ENCODE measurements around the gene SPATA16. TPM values are rescaled to one million over a fixed set of nuclear protein-coding genes. Genes with fewer than 3 reads are reported as not detected.
"Not testable (repeated sequence)": the region's sequence is repeated elsewhere in the genome, so short reads cannot be mapped to it uniquely, and the experiment has no call there.

SPATA16 gene
- total RNA-seq, 1 donor from 2014 or later, result not detected

DNA sequence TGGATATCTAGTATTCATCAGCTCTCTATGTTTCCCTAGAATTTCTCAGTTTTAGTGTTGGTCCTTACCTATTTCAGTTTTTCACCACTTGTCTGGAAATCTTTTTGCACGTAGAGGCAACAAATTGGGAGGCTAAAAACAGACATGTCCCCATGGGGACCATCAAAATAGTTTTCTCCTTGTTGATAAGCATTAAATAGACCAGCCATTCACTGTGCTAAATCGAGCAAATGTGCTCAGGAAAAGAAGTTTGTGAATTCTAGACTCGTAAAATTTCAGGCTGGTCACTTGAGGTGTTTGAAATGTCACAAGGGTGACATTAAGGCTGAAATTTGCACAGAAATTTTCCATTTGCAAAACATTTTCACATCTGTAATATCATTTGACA is 102.6 kb downstream of the SPATA16 start:
- Mint-ChIP-seq H3K4me3 (no peak overlapping the region), H3K27ac (no peak overlapping the region)
- intact Hi-C loops (cut with micrococcal nuclease), result no loop called here

DNA sequence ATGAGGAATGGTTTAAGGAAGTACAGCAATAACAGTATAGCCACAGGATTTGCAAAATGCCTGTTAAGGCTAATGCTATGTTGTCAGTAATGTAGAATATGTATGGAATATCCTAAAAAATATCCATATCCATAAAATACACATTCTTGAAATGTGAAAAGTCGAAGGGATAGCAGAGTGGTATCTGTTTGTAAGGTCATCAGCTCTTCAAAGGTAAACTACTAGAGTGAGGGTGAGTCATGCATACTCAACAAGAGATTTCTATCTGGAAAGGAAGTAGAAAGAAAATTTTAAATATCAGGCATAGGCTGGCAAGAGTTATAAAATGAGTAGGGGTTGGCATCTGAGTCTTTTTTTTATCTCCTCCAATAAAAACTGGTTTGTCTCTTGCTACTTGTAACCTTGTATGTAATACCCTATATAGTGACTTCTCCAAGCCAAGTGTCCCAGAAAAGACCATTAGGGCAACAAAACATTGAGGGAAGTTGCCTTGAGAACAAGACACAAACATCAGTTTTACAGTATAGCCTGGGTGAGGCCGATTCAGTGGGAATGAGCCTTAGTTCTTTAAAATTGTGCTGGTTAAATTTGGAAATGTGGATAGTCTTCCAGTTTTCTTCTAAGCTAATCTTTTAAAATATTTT is 103.1 kb downstream of the SPATA16 start:
- no peak for DNase-seq
- H3K27me3 Mint-ChIP-seq, result no peaks in the 10 kb centered on the region
- H3K4me1 Mint-ChIP-seq, result no peaks in the 10 kb centered on the region
- H3K4me3 Mint-ChIP-seq, result no peak overlapping the region
- no peaks in the 10 kb centered on the region for H3K36me3 Mint-ChIP-seq (ENCODE audit: low read depth)
- intact Hi-C loops (cut with micrococcal nuclease), result no loop called here
- H3K27ac Mint-ChIP-seq, result no peak overlapping the region
- no peaks in the 10 kb centered on the region for H3K9me3 Mint-ChIP-seq

More for the DNA sequence above, 102.6 kb downstream of the SPATA16 start:
- no peaks in the 10 kb centered on the region for H3K27me3 Mint-ChIP-seq
- no peaks in the 10 kb centered on the region for H3K9me3 Mint-ChIP-seq
- no peaks in the 10 kb centered on the region for H3K4me1 Mint-ChIP-seq
- no peak for DNase-seq
- no peaks in the 10 kb centered on the region for H3K36me3 Mint-ChIP-seq (ENCODE audit: low read depth)

DNA sequence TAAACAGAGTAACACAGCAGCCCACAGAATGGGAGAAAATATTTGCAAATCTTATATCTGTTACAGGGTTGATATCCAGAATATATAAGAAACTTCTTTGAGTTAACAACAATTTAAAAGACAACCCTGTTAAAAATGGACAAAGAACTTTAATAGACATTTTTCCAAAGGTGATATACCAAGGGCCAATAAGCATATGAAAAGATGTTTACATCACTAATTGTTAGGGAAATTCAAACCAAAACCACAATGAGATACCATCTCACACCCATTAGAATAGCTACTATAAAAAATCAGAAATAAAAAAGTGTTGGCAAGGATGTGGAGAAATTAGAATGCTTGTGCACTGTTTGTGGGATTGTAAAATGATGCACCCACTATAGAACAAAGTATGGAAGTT is 110.8 kb downstream of the SPATA16 start:
- H3K9me3 Mint-ChIP-seq, result no peaks in the 10 kb centered on the region
- no peak overlapping the region for H3K27ac Mint-ChIP-seq
- no peaks in the 10 kb centered on the region for H3K36me3 Mint-ChIP-seq (ENCODE audit: low read depth)
- DNase-seq, result no peak
- no peak overlapping the region for H3K4me3 Mint-ChIP-seq
- H3K4me1 Mint-ChIP-seq, result no peaks in the 10 kb centered on the region
- intact Hi-C loops (cut with micrococcal nuclease), result no loop called here
- H3K27me3 Mint-ChIP-seq, result no peaks in the 10 kb centered on the region

DNA sequence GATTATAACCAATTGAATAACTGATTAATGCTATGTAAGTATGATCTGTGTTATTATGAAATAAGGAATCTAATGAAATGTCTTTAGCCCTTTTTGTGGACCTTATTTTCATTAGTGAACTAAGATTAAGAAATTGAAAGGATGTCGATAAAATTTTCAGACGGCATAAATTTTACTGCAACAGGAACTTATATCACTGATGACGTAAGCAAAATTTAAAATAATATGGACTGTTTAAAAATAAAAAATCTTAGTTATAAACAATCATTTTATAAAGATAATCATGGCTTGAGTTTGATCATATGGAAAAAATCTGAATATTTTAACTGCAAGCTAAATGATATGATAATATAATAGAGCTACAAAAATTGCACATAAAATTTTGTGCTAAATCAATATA is 112.7 kb downstream of the SPATA16 start:
- no peaks in the 10 kb centered on the region for H3K36me3 Mint-ChIP-seq (ENCODE audit: low read depth)
- no peak overlapping the region for H3K4me3 Mint-ChIP-seq
- no peaks in the 10 kb centered on the region for H3K4me1 Mint-ChIP-seq
- no peak for DNase-seq
- no peaks in the 10 kb centered on the region for H3K9me3 Mint-ChIP-seq
- H3K27me3 Mint-ChIP-seq, result no peaks in the 10 kb centered on the region
- no peak overlapping the region for H3K27ac Mint-ChIP-seq
- intact Hi-C loops (cut with micrococcal nuclease), result no loop called here

DNA sequence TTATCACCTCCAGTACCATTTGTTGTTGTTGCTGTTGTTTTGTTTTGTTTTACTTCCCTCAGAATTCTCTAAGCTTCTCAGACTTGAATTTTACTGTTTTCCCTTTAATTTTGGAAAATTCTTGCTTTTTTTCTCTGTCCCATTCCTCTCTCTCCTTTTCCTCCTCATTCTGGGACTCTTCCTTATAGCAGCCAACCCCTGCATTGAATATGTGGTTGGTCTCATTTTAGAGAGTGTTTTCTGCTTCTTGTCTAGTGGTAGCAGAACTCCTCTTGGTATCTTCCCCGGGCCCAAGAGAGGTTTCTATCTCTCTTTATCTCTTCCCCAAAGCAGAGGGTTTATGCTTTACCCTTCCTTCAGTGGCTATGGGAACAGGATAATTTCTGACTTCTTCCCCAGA is 113.6 kb downstream of the SPATA16 start:
- Mint-ChIP-seq H3K4me1 (no peaks in the 10 kb centered on the region), H3K9me3 (no peaks in the 10 kb centered on the region), H3K4me3 (no peak overlapping the region), H3K27ac (no peak overlapping the region), H3K27me3 (no peaks in the 10 kb centered on the region), H3K36me3 (ENCODE audit: low read depth) (no peaks in the 10 kb centered on the region)
- intact Hi-C loops (cut with micrococcal nuclease), result no loop called here
- no peak for DNase-seq

DNA sequence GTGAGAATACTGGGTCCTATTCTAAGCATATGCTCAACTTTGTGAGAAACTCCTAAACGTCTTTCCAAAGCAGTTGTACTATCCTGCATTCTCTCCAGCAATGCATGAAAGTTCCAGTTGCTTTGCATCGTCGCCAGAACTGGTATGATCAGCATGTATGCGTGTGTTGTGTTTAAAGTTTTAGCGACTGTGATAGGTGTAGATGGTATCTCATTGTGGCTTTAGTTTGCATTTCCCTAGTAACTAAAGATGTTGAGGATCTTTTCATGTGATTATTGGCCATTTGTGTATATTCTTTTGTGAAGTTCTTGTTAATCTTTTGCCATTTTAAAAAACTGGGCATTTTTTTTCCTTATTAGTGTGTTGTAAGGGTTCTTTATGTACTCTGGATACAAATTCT is 115.1 kb downstream of the SPATA16 start:
- intact Hi-C loops (cut with micrococcal nuclease), result no loop called here
- Mint-ChIP-seq H3K4me1 (no peaks in the 10 kb centered on the region), H3K36me3 (ENCODE audit: low read depth) (no peaks in the 10 kb centered on the region), H3K27me3 (no peaks in the 10 kb centered on the region), H3K27ac (no peak overlapping the region), H3K9me3 (no peaks in the 10 kb centered on the region), H3K4me3 (no peak overlapping the region)
- DNase-seq, result no peak

DNA sequence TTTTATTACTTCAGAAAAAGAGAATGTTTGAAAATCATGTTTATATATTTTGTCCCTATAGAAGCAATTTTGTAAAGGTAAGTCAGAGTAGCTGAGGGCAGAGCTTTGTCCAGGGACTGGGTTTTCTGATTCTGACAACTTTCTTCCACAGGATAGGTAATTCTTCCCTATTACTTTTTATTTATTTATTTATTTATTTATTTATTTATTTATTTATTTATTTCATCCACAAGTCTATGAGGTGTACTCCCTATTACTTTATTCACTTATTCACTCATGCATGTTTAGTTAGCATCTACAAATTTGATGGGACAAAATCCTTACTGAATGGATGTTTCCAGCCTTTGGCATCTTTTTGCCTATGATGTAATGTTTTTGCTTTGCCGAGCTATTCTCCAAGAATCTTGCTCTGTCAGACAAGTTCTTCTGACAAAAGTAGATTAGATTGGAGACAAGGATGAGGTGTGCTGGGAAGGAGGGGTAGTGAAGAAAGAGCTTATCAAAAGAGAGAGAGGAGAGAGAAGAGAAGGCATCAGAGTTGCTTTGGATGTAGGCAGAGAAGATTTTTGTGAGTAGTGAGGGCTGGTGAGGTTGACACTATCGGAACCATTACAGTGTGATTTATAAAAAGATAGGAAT is 119.4 kb downstream of the SPATA16 start:
- Mint-ChIP-seq H3K27me3 (no peaks in the 10 kb centered on the region), H3K4me1 (no peaks in the 10 kb centered on the region), H3K4me3 (no peak overlapping the region), H3K36me3 (ENCODE audit: low read depth) (no peaks in the 10 kb centered on the region), H3K27ac (no peak overlapping the region), H3K9me3 (no peaks in the 10 kb centered on the region)
- intact Hi-C loops (cut with micrococcal nuclease), result no loop called here
- no peak for DNase-seq

DNA sequence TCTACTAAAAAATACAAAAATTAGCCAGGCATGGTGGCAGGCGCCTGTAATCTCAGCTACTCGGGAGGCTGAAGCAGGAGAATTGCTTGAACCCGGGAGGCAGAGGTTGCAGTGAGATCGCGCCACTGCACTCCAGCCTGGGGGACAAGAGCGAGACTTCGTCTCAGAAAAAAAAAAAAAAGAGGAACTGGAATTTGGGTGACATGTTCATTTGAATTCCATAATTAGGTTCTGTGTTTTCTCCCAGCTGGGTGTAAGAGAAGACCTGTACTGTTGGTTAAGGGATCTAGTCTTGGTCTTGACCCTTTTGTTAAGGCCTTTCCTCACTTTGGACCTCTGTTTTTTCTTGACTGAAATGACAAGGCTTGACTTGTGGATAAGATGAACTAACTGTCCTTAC is 120.9 kb downstream of the SPATA16 start:
- H3K4me1 Mint-ChIP-seq; H3K27me3 Mint-ChIP-seq; H3K4me3 Mint-ChIP-seq; H3K27ac Mint-ChIP-seq; intact Hi-C loops (cut with micrococcal nuclease); H3K9me3 Mint-ChIP-seq; H3K36me3 Mint-ChIP-seq (ENCODE audit: low read depth); DNase-seq: not testable (repeated sequence)

DNA sequence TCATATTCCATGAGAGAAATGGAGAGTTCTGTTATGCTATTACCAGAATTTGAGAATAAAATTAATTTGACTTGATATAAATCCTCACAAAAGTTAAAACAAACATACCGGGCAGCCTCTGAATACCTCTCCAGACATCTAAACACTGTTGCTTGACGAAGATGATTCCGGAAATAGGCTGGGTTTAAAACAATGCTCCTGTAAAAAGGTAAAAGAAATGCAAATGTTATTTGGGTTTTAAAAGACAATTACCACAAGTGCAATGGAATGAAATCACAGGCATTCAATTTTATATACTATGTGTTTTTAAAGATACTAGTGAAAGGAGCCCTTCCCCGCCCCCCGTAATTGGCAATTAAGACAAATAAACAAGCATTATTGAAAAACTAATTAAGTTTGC is 121.7 kb downstream of the SPATA16 start:
- DNase-seq, result no peak
- Mint-ChIP-seq H3K9me3 (no peaks in the 10 kb centered on the region), H3K4me1 (no peaks in the 10 kb centered on the region), H3K27me3 (no peaks in the 10 kb centered on the region), H3K36me3 (ENCODE audit: low read depth) (no peaks in the 10 kb centered on the region), H3K4me3 (no peak overlapping the region), H3K27ac (no peak overlapping the region)
- intact Hi-C loops (cut with micrococcal nuclease), result no loop called here

DNA sequence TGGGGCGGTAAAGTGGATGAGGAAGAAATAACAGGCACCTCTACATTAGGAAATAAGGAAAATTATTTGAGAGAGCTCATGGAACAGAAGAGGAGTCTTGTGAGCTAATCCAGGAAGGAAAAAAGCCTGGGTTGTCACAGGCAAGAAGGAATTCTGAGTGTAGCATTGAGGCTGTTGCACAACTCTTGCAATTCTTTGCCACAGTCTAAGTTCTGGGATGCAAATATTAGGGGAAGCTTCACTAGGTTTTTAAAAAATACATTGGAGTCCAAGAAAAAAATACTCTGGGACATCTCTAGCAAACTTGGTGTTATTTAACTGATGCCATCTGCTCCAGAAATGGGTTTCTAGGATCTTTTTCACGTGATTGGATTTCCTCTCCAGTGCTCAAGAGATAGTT is 122.3 kb downstream of the SPATA16 start:
- H3K36me3 Mint-ChIP-seq (ENCODE audit: low read depth), result no peaks in the 10 kb centered on the region

DNA sequence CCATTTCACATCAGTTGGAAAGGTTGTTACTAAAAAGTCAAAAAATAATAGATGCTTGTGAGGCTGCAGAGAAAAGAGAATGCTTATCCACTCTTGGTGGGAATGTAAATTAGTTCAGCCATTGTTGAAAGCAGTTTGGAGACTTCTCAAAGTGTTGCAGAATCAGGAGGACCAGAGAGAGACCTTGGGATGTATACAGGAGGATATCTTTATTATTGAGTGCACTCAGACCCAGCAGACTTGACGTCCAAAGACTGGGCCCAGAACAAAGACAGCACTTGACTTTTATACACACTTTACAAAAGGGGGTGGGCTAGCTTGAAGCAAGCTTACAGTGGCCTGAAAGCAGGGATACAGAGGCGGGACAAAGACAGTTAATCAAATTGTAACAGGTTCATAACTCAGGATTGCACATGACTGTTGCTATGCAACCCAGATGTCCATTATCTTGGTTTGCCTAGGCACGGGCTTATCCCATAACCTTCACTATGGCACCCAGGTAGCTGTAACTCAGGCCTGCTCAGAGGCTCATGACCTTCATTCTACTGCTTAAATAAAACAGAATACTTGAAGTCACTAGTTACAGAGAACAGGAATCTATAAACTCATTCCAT is 127.7 kb downstream of the SPATA16 start:
- intact Hi-C loops (cut with micrococcal nuclease), result no loop called here
- H3K4me3 Mint-ChIP-seq, result no peak overlapping the region
- H3K9me3 Mint-ChIP-seq, result no peaks in the 10 kb centered on the region
- no peaks in the 10 kb centered on the region for H3K27me3 Mint-ChIP-seq
- no peaks in the 10 kb centered on the region for H3K36me3 Mint-ChIP-seq (ENCODE audit: low read depth)
- no peak for DNase-seq
- H3K4me1 Mint-ChIP-seq, result no peaks in the 10 kb centered on the region
- H3K27ac Mint-ChIP-seq, result no peak overlapping the region

More for the DNA sequence above, 122.3 kb downstream of the SPATA16 start:
- no peaks in the 10 kb centered on the region for H3K9me3 Mint-ChIP-seq
- H3K4me1 Mint-ChIP-seq, result no peaks in the 10 kb centered on the region
- H3K27me3 Mint-ChIP-seq, result no peaks in the 10 kb centered on the region
- DNase-seq, result no peak
- intact Hi-C loops (cut with micrococcal nuclease), result no loop called here
- no peak overlapping the region for H3K4me3 Mint-ChIP-seq
- no peak overlapping the region for H3K27ac Mint-ChIP-seq

DNA sequence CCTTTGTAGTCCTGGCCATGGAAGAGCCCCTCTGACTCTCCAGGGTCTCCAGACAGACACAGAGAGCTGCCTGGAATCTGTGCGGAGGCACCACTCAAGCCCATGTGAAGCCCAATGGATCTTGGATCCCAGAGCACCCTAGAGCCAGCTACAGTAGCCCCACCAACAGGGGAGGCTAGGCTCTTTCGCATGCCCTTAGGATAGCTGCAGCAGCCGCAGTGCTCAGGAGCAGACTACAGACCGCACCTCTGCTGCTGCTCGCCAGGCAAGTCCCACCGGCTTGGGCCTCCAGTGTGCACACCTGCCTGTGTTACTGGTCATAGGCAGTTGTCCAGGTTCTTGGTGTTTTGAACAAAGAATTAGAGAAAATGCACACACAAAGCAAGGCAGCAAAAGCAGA is 131.6 kb downstream of the SPATA16 start:
- H3K9me3 Mint-ChIP-seq, result no peaks in the 10 kb centered on the region
- no peaks in the 10 kb centered on the region for H3K4me1 Mint-ChIP-seq
- H3K36me3 Mint-ChIP-seq (ENCODE audit: low read depth), result no peaks in the 10 kb centered on the region
- H3K4me3 Mint-ChIP-seq, result no peak overlapping the region
- intact Hi-C loops (cut with micrococcal nuclease), result no loop called here
- H3K27ac Mint-ChIP-seq, result no peak overlapping the region
- no peaks in the 10 kb centered on the region for H3K27me3 Mint-ChIP-seq
- no peak for DNase-seq

DNA sequence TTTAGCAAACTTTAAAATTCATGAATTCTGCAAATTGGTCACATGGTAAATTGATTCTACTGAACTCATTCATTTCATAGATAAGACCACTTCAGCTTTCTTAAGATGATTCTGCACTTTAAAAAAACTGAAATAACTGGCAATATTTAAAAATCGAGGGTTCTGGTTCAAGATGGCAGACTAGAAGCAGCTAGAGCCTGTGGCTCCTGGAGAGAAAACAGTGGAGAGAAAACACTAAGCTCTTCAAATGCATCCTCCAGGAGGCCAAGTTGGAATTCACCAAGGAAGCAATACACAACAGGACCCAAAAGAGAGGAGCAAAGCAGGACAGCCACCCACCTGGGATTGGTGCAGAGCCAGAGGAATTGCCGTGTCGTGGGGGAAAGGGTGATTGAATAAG is 132.1 kb downstream of the SPATA16 start:
- Mint-ChIP-seq H3K36me3 (ENCODE audit: low read depth) (no peaks in the 10 kb centered on the region), H3K27ac (no peak overlapping the region), H3K9me3 (no peaks in the 10 kb centered on the region), H3K27me3 (no peaks in the 10 kb centered on the region), H3K4me1 (no peaks in the 10 kb centered on the region), H3K4me3 (no peak overlapping the region)
- no peak for DNase-seq
- intact Hi-C loops (cut with micrococcal nuclease), result no loop called here

DNA sequence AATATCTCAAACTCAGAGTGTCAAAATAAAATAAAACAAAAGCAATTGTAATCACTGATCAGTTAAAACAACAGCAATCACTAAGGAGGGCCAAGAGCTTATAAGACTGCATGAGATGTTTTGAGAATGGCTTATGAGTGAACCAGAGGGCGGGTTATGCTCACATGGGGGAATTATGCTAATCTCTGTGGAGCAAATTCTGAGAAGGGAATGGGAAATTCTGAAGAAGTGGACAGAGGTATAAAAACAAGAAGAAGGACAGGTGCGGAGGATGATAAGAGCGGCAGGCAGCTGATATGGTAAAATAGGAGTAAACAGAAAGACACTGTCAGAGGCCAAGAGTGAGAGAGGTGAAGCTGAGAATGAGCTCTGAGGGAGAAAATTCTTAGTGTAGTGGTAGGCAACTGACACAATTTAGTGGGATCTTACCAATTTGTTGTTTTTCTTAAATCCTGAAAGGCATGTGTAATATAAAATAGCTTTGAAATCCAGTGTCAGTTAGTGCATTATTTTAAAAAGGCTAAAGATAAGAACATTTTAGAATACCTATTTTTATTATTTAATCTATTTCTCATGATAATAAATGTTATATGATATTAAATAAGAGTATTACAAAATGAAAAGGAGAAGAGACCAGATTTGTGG is 133.8 kb downstream of the SPATA16 start:
- H3K9me3 Mint-ChIP-seq, result no peaks in the 10 kb centered on the region
- H3K27me3 Mint-ChIP-seq, result no peaks in the 10 kb centered on the region
- DNase-seq, result no peak
- intact Hi-C loops (cut with micrococcal nuclease), result no loop called here
- no peaks in the 10 kb centered on the region for H3K36me3 Mint-ChIP-seq (ENCODE audit: low read depth)
- no peak overlapping the region for H3K27ac Mint-ChIP-seq
- no peak overlapping the region for H3K4me3 Mint-ChIP-seq
- no peaks in the 10 kb centered on the region for H3K4me1 Mint-ChIP-seq
